Gastroesophageal sphincter (tissue), 3 donors: Measurements from ENCODE around the gene CLSTN2.

ENCODE experiments used
- POLR2A ChIP-seq, 2 donors: fragments of 450-650 bp; IDR thresholded peaks; one replicate each; pipeline ENCODE4 v1.6.1; 2017; ENCODE audit warnings: antibody characterized with exemption in 2 of 2, mild to moderate bottlenecking in 2 of 2, moderate library complexity in 1 of 2
- TF ChIP-seq, protein P1 (sequence below), 4 experiments: fragments of 200-600 bp in 2 of 4; fragments of 450-650 bp in 2 of 4; sonication (generic) in 1 of 4; IDR thresholded peaks; one replicate each; pipeline ENCODE4 v1.5.1; 2017 to 2019; ENCODE audit warnings: antibody characterized with exemption in 4 of 4, mild to moderate bottlenecking in 2 of 4, moderate library complexity in 2 of 4

GRCh38 chr3:140117096-140117526 is 182.1 kb downstream of the CLSTN2 start:
- TF ChIP-seq, protein P1, sequence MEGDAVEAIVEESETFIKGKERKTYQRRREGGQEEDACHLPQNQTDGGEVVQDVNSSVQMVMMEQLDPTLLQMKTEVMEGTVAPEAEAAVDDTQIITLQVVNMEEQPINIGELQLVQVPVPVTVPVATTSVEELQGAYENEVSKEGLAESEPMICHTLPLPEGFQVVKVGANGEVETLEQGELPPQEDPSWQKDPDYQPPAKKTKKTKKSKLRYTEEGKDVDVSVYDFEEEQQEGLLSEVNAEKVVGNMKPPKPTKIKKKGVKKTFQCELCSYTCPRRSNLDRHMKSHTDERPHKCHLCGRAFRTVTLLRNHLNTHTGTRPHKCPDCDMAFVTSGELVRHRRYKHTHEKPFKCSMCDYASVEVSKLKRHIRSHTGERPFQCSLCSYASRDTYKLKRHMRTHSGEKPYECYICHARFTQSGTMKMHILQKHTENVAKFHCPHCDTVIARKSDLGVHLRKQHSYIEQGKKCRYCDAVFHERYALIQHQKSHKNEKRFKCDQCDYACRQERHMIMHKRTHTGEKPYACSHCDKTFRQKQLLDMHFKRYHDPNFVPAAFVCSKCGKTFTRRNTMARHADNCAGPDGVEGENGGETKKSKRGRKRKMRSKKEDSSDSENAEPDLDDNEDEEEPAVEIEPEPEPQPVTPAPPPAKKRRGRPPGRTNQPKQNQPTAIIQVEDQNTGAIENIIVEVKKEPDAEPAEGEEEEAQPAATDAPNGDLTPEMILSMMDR (IDR thresholded peaks at IDR 0.05): no peak
- no peak for TF ChIP-seq POLR2A (IDR thresholded peaks at IDR 0.05)
